SW480 (cell line): ENCODE data around the gene ERVK3-1.
"Not testable (repeated sequence)": the region's sequence is repeated elsewhere in the genome, so short reads cannot be mapped to it uniquely, and the experiment has no call there.

Source experiments
- DNase-seq: peaks from one replicate; pipeline ENCODE4 v3.0.0-alpha.2; 2016; ENCODE audit warnings: low spot score

Gene ERVK3-1

DNA sequence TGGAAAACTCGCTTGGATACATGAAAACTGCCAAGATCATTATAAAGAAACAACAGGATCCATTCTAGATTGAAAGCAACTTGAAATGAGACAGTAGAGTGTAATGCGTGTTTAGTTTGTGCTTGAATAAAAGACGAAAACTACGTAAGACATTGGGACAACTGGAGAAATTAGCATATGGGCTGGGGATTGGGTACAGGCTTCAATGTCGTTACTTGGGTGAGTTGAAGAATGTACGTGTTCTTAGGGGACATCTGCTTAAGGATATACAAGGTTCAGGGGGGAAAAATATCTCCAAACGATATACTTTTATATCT is 471 bp upstream of the ERVK3-1 start:
- DNase-seq: no peak

DNA sequence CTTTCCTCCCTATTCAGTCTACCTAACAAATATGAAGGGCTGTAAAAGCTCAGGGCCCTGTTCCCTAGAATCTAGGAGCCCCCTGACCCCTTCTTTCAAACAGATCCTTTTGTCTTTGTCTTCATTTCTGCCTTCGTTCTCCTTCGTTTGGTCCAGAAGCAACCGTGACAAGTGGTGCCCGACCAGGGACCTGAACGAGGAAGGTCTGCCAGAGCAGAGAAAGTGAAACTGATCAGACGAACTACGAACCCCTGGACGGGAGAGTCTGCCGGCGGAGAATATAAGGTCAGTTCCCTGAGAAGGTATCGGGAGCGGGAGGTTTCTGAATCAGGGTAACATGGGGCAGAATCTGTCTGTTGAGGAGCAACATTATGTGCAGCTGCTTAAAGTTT is 751 bp downstream of the ERVK3-1 start:
- peak; percentile 19 for DNase-seq

DNA sequence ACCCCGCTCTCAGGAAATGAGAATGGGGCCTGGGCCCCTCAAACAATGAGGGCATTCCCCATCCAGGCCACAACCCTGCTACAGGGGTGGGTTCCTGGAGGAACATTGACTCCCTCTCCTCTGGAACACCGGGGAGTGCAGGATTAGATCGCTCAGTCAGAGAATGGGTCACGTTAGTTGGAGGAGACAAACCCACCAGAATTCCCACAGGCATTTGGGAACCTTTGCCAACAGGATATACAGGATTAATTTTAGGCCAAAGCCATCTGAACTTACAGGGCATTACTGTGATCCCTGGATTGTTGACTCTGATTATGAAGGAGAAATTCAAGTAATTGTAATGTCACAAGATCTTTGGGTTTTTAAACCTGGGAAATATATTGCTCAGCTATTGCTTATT is 2.6 kb downstream of the ERVK3-1 start:
- DNase-seq: no peak

DNA sequence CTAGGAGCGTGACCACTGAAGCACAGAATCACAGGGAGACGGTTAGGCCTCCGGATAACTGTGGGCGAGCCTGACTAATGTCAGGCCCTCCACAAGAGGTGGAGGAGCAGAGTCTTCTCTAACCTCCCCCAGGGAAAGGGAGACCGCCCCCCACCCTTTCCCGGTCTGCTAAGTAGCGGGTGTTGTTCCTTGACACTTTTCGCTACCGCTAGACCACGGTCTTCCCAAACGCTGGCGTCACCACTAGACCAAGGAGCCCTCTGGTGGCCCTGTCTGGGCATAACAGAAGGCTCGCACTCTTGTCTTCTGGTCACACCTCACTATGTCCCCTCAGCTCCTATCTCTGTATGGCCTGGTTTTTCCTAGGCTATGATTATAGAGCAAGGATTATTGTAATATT is 5.5 kb downstream of the ERVK3-1 start:
- not testable (repeated sequence) for DNase-seq

DNA sequence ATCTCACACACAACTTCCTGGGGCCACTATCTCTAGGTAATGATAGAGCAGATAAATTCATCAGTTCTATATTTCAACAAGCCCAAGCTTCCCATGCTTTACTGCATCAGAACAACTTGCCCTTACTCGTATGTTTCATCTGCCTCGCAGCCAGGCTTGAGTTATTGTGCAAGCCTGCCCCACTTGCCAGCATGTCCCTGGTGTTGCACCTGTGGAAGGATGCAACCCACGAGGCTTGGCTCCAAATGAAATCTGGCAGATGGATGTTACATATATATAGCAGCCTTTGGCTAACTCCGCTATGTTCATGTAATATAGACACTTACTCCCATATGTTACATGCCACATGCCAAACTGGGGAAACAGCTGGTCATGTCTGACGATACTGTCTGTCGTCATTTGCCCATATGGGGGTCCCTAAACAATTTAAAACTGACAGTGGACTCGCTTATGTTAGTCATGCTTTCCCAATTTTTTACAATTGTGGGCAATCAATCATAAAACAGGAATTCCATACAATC is 6.2 kb downstream of the ERVK3-1 start:
- no peak for DNase-seq

DNA sequence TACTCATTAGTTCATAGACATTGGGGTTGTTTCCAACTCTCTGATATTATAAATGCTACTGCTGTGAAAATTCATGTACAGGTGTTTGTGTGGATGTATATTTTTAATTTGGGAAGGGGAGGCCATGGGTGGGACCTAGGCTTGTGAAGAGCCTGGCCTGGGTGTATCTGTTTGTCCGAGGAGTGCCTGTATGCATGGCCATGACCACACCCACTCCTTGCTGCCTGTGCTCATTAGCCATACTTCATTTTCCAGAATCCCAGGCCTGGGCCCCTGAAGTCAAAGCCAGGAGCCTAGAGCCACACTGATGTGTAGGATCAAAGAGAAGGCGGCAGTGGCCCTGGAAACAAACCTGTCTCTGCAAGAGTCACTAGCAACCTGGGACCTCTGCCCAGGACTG is 10.4 kb downstream of the ERVK3-1 start:
- no peak for DNase-seq

DNA sequence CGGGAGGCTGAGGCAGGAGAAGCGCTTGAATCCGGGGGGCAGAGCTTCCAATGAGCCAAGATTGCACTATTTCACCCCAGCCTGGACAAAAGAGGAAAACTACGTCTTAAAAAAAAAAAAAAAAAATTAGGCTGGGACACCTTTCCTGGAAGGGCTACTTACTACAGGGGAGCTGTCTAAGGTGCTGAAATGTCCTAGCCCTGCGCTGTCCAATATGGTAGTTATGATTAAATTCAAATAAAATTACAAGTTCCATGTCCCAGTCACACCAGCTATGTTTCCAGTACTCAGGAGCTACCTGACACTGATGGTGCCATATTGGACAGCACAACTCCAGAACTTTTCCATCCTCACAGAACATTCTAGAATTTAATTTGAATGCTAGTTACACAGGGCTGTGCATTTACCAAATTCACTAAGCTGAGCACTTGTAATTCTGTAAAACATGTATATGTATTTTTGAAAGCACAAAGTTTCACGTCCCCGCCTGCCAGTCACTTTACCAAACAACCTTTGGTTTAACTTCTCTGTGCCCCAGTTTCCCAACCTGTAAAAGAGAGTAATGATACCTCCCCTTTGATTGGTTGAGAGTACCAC is 12.4 kb downstream of the ERVK3-1 start:
- DNase-seq: no peak

DNA sequence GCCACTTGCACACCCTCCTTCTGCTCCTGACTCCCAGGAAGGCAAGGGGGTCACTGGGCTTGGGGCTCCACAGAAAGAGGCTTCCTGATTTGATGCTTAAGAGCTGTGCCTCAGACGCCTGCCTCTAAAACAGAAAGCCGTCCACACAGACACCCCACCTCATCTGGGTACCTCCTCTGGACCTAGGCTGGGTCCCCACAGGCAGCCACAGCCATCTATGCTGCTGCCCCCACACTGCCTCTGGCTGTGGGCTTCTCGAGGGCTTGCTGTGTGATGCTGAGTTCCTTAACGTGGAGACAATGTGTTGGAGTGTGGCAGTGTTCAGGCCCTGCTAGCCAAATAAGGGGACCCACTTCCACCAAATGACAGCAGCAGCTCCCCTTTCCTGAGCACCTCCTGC is 13.1 kb downstream of the ERVK3-1 start:
- DNase-seq: no peak

DNA sequence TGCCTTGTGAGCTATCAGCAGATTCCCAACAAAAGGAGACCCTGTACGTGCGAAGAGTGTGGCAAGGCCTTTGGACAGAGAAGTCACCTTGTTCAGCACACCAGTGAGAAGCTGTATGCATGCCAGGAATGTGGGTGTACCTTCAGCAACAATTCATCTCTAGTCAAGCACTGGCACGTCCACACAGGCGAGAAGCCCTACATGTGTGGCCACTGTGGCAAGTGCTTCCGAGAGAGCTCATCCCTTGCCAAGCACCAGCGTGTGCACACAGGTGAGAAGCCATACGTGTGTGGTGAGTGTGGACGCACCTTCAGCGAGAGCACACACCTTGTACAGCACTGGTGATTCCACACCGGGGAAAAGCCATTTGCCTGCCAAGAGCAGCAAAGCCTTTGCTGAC is 14.1 kb downstream of the ERVK3-1 start:
- DNase-seq: no peak

DNA sequence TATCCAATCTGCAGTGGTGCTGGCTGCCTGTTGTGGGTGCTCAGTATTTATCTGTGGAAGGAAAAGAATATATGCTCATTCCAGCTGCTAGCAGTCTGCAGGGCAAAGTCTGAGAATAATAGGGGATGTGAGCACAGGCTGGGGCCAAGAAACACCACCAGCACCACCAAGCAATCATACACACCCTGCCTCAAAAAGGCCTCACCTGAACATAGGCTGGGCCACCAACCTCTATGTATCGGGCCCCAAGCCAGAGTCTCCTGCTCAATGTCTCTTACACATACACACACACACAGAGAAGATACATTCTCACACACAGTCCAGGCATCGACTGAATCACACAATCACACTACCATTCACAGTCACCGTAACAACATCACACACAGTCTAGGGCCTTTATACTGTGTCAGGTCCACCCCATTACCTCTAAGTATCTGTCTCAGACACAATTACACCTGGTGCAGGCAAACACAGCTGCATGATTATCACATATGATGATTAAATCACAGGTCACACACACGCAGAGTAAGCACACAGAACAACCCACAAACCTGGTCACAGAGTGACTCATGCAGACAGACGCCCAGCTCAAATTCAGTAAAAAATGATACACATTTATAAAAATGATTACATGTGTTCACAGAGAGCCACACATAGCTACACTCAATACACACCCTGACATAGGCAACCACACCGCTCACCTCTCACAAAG is 20.3 kb downstream of the ERVK3-1 start:
- DNase-seq: no peak

DNA sequence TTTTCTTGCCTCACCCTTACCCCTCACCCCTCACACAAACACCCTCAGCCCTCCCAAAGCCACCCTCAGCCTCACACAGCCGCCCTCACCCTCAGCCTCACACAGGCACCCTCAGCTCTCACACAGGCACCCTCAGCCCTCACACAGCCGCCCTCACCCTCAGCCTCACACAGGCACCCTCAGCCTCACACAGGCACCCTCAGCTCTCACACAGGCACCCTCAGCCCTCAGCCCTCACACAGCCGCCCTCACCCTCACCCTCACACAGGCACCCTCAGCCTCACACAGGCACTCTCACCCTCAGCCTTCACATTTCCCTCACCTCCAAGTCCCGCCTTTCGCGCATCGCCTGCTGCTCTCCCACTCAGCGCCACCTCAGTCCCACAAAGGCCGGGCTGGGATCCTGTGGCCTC is 21.3 kb downstream of the ERVK3-1 start:
- no peak for DNase-seq

DNA sequence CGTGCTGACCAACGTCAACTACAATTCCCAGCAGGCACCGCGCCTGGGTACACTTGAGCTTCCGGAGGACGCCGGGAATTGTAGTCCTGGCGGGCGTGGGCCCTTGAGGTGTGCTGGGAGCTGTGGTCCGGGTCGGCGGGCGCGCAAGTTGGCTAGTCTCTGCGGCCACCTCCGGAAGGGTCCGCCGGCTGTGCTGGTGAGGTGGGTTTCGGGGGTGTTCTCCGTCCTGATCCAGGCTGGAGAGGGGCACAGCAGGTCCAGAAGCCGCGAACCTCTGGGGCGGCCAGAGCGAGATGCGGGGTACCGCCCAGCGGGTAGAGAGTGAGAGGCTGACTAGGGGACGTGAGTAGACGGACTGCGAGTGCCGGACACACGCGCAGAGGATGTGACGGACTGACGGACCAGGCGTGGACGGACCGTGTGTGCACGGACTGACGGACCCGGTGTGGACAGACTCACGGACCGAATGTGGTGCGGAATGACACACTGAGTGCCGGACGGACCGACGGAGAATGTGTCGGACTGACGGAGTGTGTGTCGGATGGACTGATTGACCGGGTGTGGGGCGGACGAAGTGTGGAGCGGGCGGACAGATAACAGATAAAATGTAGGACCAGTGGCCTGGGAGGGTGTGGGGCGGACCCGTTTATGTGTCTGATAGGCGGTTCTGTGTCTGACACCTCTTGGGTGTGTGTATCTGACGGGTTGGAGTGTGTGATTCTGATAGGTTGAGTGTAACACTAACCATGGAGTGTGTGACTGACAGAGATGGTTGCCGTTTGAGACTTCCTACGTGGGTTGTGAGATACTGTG is 21.9 kb downstream of the ERVK3-1 start, which contains the start of gene ZSCAN22:
ZSCAN22 (plus strand) TSS at position 81 of the 813 bp plus-strand sequence. CDS start 7,809 bp downstream, outside the sequence.
- DNase-seq: peak; percentile 97

DNA sequence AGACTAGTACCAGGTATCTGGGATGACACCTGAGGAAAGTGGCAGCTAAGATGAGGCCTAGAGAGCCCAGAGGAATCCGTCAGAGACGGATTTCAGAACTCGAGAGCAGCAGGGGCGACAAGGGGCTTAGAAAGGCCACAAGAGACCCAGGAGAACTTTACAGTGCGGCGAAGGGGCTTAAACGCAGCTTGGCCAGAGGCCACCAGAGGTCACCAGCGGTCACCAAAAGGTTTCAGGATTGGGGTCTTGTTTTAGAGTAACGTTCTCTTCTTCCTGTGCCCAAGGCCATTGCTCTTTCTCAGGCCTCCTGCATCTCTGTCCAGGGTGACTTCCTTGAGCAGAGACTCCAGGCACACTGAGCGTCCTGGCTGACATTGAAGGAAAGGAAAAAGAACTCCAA is 23.8 kb downstream of the ERVK3-1 start:
- DNase-seq: peak; percentile 29

DNA sequence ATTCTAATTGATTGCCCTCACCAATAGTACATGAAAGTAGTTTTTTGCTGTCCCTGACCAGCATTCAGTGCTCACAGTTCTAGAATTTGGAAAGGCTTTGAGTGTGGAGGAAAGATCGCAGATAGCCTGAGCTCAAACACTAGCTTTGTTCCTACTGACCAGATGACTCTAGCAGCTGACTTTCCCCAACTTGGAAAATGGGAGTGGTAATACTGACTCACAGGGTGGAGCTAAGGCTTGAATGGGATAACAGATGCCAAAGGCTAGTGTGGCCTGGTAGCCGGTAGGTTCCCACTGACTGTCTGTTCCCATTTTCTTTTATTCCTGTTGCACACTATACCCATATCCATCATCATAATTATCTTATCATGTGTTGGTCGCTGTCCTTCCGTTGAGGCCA is 25.3 kb downstream of the ERVK3-1 start:
- DNase-seq: peak; percentile 47

DNA sequence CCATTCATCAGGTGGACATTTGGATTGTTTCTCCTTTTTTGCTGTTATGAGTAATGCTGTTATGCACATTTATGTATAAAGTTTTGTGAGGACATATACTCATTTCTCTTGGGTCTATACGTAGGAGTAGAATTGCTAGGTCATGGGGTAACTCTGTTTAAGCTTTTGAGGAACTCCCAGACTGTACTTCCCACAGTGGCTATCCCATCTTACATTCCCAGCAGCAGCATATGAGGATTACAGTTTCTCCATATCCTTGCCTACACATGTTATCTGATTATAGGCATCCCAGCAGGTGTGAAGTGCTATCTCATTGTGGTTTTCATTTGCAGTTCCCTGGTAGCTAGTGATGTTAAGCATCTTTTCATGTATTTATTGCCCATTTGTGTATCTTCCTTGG is 27.5 kb downstream of the ERVK3-1 start:
- no peak for DNase-seq

DNA sequence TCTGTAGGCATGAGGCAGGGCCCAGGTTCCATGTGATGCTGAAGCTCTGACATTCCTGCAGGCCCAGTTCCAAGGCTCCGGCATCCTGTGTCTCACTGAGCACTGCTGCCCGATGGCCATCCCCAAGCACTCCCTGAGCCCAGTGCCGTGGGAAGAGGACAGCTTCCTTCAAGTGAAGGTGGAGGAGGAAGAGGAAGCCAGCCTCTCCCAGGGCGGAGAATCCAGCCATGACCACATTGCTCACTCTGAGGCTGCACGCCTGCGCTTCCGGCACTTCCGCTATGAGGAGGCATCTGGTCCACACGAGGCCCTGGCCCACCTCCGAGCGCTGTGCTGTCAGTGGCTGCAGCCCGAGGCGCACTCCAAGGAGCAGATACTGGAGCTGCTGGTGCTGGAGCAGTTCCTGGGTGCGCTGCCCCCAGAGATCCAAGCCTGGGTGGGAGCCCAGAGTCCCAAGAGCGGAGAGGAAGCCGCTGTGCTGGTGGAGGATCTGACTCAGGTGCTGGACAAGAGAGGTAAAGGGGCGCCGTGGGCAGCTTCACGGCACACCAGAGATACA is 29.6 kb downstream of the ERVK3-1 start:
- no peak for DNase-seq

DNA sequence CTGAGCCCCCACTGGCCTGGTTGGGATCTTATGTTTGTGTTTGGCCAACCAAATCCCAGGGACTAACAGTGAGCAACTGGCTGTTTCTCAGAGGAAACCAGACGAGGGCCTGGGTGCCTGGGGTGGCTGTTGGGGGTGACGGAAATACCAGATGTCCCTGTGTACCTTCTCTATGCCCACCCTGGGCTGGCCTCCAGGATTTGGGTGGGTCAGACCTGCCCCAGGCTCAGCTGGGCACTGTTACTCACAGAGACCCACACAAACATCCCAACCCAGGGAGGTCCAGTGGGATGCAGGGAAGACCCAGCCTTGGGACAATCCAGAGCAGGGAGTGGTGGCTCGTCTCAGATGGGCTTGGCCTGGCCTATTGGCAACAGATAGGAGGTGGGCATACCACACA is 30.5 kb downstream of the ERVK3-1 start:
- no peak for DNase-seq

DNA sequence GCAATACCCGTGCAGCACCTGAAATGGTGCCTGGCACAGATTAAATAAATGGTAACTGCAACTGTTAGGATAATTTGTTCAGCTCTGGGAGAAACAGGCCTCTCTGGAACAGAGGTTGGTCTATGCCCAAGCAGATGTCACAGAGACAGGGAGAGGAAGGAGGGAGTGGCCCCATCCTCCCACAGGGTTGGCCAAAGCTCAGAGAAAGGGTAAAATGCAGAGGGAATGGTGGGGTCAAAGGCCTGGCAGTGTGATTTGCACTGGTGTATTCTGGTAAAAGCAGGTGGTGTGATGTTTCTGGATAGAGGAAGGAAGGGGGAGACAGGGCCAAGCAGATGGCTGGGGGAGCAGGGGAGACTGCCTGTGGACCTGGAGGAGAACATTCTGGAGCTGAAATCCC is 31.0 kb downstream of the ERVK3-1 start:
- DNase-seq: no peak

DNA sequence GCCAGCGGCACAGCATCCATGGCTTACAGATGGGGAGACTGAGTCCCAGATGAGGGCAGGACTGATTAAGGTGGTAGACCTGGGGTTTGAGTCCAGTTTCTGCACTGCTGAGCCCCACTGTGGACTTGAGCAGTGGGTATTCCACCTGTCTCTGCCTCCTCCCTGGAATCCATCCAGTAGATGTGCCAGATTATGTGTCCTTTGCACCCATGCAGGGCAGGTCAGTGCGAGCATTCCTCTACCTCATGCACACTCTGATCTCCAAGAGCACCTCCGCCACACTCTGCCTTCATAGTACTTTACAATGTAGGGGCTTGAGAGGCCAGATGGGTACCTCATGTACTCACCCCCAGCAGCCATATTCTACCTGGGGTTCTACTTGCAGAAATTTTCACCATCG is 31.6 kb downstream of the ERVK3-1 start:
- DNase-seq: no peak

DNA sequence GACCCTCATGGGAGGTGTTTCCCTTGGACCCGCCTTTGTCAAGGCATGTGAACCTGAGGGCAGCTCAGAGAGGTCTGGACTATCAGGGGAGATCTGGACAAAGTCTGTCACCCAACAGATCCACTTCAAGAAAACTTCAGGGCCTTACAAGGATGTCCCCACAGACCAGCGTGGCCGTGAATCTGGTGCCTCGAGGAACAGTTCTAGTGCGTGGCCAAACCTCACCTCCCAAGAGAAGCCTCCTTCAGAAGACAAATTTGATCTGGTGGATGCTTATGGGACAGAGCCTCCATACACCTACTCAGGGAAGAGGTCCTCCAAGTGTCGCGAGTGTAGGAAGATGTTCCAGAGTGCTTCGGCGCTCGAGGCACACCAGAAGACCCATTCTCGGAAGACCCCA is 33.2 kb downstream of the ERVK3-1 start:
- no peak for DNase-seq

DNA sequence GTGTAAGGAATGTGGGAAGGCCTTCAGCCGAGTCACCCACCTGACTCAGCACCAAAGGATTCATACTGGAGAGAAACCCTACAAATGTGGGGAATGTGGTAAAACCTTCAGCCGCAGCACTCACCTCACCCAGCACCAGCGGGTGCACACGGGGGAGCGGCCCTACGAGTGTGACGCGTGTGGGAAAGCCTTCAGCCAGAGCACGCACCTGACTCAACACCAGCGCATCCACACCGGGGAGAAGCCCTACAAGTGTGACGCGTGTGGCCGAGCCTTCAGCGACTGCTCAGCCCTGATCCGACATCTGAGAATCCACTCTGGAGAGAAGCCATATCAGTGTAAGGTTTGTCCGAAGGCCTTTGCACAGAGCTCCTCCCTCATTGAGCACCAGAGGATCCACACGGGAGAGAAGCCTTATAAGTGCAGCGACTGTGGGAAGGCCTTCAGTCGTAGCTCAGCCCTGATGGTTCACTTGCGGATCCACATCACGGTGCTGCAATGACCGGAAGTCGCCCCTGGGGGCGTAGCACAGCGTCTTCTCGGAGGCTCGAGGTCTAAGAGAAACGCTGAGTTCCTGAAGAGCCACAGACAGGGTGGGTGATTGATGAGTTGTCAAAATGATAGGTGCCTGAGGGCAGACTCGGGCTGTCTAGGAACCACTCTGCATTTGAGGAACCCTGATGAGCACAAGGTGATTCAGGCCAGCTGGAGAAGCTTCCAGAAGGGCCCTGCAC is 33.8 kb downstream of the ERVK3-1 start:
- DNase-seq: no peak

DNA sequence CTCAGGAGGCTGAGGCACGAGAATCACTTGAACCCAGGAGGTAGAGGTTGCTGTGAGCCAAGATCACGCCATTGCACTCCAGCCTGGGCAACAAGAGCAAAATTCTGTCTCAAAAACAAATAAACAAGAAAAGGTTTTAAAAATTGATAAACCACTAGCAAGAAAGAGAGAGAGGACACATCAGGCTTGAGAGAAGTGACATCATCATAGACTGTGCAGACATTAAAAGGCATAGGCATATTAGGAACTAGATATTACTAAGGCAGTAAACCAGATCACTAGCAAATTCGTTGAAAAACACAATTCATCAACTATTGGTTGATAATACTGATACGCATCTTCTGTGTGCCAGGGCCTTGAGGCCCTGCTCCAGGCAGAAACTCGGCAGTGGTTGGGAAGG is 40.4 kb downstream of the ERVK3-1 start:
- DNase-seq: no peak
